ENCODE results near the gene SLC9A8.

Gene SLC9A8

GRCh38 chr20:49924247-49924646 is 111.6 kb downstream of the SLC9A8 start:
- DNase-seq = no peak

- no peak for DNase-seq
Observed at GRCh38 chr20:49925901-49926454, 113.3 kb downstream of the SLC9A8 start.

GRCh38 chr20:49928411-49929141 is 115.9 kb downstream of the SLC9A8 start:
- peak; percentile 72 for DNase-seq

GRCh38 chr20:49929142-49929494 is 116.5 kb downstream of the SLC9A8 start:
- DNase-seq = no peak

- no peak for DNase-seq
Observed at GRCh38 chr20:49935746-49936152, 123.1 kb downstream of the SLC9A8 start.

GRCh38 chr20:49936153-49937026 is 123.8 kb downstream of the SLC9A8 start, which contains the start of gene RNF114:
Gene RNF114, plus strand, starts transcription at chr20:49936397. Its CDS starts 16 bp downstream, at chr20:49936413.
- DNase-seq = peak; percentile 88

GRCh38 chr20:49937027-49937929 is 124.7 kb downstream of the SLC9A8 start:
- no peak for DNase-seq

GRCh38 chr20:49938173-49939163 is 125.8 kb downstream of the SLC9A8 start:
- DNase-seq = no peak

GRCh38 chr20:49941456-49941855 is 128.8 kb downstream of the SLC9A8 start:
- no peak for DNase-seq
